HG03442 (cell line): Measurements from ENCODE around the gene CLCA2.
A peak's percentile ranks its signal among the peaks of the same experiment; 100 is the strongest.

Experiments
- ATAC-seq: cut with Tn5 transposase; IDR thresholded peaks from one replicate; pipeline ENCODE4 v1.9.1; 2021; ENCODE audit warnings: mild to moderate bottlenecking, moderate library complexity; ENCODE audit not compliant: unreplicated experiment

Gene CLCA2

DNA sequence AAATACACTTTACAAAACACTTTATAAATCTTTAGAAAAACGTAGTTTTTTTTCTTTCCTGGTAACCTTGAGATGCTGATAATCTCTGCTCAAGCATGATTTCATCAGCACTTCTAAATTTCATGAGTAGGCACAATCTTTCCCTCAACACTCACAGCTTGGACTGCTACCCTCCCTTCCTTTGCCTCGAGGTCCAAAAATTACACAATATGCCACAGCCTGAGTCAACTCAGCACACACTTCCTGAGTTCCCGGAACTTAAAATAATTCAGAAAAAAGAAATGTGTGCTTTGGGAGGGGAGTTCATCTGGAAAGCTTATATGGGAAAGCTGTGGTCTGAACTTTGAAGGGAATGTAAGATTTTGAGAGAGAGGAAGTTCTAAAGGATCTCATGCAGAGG lies 5.9 kb downstream of the CLCA2 start:
- no peak for ATAC-seq

DNA sequence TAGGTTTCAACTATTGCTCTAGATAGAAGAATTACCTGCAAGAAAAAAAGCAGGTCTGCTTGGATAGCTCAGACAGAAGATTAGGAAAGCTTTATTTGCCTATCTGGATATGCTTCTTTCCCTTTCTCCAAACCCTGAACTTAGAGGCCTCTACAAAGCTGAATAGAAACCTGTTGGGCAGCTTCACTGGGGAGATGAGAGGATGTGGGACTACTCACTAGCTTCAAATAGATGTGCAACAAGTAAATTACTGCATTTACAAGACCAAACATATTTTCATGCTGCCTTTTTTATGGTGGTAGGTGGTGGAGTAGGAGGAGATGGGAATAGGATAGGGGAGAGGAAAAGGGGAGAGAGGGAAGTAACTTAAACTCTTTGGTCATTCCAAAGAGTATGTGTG lies 6.4 kb downstream of the CLCA2 start:
- ATAC-seq, result no peak

DNA sequence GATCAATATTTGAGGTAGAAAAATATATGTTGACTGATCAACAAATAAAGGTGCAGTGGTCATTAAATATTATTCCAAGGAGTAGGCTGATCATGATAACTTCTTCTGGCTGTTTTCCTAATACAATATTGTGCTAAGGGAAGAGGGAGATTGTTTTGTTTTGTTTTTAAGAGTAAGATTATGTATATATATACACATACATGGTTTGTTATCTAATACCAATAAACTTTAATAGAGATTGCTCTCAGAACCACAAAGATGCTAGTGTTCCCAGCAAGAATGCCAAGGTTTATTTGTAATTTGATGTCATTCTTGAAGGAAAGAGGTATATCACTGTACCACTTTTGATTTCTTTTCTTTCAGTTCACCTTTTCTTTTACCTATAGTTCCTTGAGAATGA lies 10.1 kb downstream of the CLCA2 start:
- ATAC-seq, result no peak

DNA sequence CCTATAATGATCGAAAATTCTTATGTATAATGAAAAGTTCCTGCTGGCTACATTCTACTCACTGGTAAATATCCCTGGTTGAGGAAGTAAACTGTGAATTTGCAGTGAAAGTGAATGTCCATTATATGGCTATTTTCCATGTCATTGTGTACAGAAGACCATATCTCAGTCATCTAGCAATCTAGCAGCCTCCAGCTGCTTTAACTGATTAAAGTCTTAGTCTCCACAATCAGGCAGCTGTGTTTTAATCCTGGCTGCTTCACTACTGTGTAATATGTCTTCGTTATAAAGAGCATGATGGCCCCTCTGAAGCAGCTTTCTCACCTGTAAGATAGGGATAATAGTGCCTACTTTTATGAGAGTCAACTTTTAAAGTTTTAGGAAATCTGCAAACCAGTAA lies 11.4 kb downstream of the CLCA2 start:
- ATAC-seq, result no peak

DNA sequence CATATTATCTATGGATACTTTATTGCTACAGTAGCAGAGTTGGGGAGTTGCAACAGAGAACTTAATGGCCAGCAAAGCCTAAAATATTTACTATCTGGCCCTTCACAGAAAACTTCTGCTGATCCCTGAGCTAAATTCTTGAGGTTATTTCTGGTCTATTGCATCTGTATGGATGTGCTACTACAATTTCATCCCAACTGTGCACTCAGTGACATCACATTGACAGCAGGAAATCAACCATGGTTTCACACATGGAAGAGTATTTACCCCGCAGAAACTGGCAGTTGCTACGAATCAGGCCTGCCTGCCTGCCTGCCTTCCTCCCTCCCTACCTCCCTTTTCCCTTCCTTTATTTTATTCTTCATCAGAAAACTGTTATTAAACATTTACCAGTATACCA lies 12.1 kb downstream of the CLCA2 start:
- ATAC-seq, result no peak

DNA sequence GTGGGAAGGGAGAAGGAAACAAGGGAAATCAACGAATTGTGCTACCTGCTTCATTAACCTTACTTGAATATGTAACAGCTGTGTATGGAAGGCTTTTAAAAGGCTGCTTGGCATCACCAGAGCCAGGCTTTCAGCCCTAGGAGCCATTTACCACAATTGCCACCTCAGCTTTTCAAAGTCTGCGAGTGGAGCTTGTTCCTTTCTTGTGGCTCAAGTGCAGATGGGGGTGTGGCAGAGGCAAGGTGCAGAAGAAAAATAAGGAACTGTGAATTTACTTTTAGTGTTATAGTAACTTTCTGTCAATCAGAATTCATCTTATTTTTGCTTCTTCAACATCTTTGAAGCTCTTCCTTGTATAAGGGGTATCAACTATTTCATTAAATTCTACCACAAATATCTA lies 17.6 kb downstream of the CLCA2 start:
- ATAC-seq, result no peak

DNA sequence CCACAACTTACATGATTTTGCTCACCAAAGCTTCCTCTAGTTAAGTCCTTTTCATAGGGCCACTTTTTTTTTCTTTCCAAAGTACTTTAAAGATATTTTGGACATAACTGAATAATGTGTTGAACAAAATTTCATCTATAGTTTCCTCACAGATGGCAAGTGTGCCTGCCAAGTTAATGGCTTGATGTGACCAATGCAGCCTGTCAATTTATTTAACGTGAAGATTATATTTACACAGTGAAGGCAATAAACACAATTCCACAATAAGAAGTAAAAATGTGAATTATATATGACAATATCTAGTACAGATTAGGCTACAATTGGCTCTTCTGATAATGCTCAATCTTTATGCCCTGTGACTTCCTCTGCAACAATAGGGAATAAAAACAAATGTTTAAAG lies 18.0 kb downstream of the CLCA2 start:
- no peak for ATAC-seq

DNA sequence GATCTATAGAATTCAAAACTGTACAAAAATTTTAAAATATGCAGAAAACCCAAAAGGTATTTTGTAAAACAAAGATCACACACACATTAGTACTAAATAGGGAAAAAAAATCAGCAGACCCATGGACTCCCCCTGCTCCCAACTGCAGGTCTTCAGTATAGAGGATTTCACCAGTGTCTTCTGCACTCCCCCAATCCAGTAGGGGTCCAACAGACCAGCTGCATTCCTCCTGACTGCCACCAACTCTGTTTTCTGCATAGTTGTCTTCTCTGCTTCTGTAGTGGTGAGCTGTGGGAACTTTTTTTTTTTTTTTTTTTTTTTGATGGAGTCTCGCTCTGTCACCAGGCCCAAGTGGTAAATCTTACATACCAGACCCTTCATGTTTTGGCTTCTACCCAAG lies 21.9 kb downstream of the CLCA2 start:
- no peak for ATAC-seq

DNA sequence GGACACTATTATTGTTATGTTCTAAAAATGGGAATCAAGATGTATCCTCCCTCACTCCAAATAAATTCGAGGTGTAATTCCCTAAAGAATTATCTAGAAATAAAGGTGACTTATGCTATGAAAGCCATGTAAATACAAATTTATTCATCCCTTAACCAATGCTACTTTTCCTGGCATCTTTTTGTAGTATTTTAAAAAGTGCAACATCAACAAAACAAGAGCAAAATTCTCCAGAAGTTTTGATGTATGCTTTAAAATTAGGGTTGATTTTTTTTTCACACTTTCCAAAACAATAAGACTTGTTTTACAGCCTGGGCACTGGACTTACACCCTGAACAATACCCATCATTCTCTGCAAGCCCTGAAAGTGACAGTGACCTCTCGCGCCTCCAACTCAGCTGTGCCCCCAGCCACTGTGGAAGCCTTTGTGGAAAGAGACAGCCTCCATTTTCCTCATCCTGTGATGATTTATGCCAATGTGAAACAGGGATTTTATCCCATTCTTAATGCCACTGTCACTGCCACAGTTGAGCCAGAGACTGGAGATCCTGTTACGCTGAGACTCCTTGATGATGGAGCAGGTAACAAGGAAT lies 23.3 kb downstream of the CLCA2 start:
- ATAC-seq, result no peak

DNA sequence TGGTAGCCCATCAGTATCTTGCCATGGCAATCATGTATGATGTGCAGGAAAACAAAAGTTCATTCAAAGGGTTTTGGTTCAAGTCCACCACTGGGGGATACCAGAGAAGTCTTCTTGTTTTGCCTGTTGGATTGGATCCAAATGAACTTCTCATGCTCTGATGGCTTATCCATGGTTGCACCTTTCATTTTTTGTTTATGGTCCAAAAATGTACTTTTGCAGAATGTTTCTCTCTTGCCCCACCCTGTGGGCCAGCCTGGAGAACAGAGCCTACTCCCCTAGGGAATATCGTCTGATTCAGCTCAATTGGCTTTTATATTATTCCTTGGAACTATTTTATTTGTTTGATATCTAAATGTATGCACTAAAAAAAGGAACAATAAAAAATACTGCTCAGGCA lies 24.7 kb downstream of the CLCA2 start:
- ATAC-seq, result no peak

DNA sequence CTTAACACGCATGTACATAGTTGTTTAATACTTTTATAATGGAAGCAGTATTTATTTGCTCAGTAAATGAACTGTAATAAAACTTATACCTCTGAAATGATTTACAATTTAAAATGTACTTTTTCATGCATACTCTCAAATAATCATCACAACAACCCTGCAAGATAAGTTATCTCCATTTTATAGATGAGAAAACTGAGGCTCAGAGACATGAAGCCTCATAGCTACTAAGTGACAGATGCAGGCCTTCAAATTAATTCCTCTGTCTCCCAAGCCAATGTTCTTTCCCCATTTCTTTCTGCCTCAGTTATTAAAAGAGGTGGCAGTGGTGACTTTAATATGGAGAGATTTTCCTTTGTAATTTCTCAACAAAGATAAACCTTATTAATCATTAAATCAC lies 25.1 kb downstream of the CLCA2 start:
- ATAC-seq, result no peak

DNA sequence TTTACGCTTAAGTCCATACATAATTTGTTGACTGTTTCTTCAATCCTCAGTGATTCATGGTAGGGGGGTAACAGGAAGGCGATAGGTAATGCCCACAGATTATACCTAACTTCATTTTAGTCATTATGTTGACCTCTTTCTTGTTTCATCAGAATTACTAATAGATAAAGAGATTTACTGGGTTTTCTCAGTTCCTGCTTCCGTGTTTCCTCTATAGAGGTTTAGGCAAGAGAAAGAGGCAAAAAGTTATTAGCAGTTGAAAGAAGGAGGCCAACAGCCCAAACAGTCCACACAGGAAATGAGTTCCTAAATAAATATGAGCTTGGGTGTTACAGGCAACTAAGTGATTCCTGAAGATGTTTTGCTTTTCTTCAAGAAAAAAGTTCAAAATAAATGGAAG lies 26.9 kb downstream of the CLCA2 start:
- no peak for ATAC-seq

DNA sequence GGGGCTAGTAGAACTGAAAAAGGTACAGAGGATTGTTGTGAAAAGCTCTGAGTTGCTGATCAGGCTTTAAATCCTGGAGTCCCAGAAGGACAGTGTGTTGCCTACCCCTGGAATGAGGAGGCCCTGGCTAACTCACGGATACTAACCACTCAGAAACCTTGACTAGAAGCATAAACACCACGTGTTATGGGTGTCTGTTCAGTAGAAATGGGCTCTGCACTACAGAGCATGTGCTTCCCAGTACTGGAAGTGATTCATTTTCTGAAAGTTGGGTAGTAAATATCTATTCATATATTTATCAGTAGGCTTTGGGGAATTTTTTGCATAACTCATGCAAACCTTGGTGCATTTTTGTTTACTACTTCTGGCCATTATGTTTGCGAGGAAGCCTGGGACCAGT lies 29.7 kb downstream of the CLCA2 start:
- ATAC-seq, result no peak

DNA sequence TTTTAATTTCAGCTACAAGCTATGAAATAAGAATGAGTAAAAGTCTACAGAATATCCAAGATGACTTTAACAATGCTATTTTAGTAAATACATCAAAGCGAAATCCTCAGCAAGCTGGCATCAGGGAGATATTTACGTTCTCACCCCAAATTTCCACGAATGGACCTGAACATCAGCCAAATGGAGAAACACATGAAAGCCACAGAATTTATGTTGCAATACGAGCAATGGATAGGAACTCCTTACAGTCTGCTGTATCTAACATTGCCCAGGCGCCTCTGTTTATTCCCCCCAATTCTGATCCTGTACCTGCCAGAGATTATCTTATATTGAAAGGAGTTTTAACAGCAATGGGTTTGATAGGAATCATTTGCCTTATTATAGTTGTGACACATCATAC lies 31.1 kb downstream of the CLCA2 start:
- no peak for ATAC-seq

DNA sequence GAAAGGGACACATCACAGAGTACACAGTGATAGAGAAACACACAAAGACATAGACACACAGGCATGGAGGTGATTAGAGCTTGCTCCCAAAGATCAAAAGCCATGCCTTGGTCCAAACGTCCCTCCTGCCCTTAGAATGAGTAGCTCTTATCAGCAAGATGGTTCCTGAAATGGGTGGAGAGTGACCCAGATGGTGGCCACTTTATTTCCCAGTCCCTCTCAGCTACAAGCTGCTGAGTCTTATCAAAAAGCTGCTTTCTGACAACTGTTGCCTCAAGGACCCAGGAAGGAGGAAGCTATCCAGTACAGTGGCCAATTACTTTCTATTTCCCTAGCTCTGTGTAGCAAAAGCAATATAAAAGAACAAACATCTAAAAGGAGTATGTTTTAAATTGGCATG lies 37.0 kb downstream of the CLCA2 start:
- no peak for ATAC-seq

DNA sequence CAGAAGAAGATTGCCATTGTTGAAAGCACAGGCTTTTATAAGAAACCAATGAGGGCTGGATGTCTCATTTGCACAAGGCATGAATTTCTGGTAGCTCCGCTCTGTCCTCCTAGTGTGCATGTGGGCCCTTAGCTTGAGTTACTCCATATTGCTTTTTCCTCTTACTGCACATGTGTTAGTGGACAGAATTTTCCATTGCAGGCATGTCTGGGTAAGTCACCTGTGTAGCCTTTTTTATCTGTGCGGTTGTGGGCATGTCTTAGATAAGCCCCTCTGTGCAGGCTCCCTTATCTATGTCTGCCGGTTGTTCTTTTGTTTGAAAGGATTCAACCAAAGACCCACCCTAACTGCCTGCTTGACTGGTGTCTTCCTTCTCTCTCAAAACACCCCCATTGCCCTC lies 37.5 kb downstream of the CLCA2 start:
- no peak for ATAC-seq

DNA sequence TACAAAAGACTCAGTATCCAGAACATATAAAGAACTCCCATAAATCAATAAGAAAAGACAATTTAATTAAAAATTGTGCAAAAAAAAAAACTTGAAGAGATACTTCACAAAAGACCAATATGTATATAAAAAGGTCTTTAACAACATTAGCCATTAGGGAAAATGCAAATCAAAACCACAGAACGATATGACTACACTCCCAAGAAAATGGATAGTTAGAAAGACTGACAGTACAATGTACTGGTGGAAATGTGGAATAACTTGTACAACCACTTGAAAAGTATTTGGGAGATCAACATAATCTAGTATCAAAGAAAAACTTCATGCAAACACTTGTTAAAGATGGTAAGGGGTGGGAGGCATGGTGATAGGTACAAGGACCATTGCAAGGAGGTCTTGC lies 40.8 kb downstream of the CLCA2 start:
- ATAC-seq, result no peak

DNA sequence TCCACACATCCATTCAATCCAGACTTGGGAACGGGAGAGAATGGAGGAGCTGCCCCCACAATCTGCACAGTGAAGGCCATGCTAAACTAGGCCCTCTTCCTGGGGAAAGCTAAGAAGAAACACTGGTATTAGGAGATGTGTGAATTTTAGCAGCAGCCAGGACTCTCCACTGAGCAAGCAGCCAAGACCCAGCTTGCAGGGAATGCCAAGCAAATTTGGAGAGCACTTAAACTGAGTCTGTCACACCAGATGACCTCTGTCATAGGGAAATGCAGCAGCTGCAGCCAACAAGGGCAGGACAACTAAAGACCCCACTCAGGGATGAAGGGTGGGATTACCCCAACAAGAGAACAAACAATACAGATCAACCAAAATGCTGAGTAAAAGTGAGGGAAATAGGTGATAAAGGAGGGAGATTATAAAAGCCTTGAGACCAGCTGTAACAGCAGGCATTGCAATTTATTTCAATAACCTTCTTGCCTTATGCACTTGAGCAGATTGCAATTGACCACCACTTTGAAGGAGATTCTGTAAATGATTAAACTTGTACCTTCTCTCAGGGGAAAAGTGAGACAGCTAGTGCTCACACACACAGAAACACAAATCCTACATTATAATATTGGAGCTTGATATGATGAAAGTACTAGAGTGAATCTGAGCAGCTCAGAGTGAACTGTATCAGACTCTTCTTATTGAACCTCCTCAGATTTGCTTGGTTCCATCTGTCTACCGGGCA lies 42.3 kb downstream of the CLCA2 start:
- no peak for ATAC-seq

DNA sequence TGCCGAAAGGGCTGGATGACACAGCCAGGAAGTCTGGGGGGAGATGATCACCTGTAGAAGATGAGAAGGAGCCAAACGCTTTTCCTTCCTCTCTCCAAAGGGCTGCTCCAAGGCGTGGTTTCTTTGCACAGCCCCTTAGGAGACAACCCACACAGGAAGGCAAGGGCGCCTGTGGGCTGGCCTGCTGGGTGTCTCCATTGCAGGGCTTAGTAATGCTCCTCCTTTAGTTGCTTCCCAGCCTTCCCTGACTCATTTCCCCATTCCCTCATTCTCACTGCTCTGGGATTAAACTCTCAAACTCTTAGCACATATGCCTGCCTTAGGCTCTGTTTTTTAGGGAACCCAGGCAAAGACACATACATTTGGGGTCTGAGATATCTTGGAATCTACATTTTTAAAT lies 43.0 kb downstream of the CLCA2 start:
- ATAC-seq, result no peak

DNA sequence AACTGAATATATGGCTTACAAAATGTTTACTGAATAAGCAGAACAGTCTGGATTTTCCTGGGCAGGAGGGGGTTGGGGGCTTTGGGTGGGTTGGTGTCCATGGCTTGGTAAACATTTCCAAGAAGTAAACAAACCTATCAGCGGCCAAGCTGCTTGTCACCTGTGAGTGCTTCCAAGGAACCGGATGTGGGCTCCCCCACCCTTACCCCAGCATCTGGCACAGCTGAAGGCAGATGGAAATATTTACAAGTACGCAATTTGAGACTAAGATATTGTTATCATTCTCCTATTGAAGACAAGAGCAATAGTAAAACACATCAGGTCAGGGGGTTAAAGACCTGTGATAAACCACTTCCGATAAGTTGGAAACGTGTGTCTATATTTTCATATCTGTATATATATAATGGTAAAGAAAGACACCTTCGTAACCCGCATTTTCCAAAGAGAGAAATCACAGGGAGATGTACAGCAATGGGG lies 44.6 kb downstream of the CLCA2 start, which contains the start of gene CLCA1:
Gene CLCA1, plus strand, starts transcription at position 427 of the 477 bp plus-strand sequence. Its CDS starts 45 bp downstream, at position 472.
- no peak for ATAC-seq

DNA sequence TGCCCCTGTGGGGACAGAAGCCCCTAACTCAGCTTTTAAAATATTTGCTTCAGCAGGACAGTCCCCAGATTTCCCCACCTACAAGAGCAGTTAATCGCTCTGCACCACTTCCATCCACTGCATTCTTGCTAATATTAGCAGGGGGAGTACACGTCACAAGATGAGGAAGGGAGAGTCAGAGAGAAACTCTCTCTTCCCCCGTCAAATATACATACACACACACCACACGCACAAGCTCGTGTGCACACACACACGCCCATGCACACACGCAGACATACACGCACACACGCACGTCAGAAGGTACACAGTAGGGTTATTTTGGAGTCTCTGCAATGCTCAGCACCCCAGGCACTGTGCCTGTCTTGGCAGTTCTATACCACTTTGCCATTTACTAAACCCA lies 46.9 kb downstream of the CLCA2 start:
- peak; percentile 67 for ATAC-seq

DNA sequence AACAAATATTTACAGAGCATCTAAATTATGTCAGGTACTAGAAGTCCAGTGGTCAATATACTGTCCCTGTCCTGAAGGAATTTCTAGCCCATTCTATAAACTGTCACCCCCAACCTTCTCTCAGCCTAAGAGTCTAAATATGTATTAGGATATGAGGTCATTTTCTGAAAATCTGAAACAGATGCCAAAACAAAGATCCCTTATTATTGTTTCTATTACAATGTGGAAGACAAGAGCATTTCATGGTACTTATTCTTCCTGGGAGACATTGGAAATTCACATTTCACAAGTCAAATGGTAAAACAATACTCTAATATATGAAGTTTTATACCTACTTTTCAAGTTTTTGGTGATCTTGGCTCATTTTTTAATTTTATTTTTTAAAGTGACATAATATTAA lies 47.3 kb downstream of the CLCA2 start:
- ATAC-seq, result no peak

DNA sequence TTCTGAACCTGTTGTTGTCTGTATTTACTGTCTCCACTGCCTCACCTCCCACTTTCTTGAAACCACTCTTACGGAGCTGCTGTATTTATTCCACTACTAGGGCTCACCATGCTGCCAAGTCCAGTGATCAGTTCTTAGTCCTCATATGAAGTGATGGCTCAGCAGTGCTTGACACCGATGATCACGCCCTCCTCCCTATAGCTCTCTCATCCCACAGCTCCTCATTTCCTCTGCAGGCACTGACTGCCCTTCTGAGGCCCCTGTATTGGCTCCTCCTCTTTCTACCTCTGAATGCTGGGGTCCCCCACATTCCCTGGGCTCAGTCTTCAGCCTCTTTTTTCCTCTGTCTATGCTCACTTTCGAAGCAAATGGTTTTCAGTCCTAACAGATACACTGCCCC lies 48.2 kb downstream of the CLCA2 start:
- no peak for ATAC-seq
